M059J (cell line): ENCODE results near the gene PIP4K2A. TPM values are rescaled to one million over a fixed set of nuclear protein-coding genes. Genes with fewer than 3 reads are reported as not detected.

Source experiments
- total RNA-seq: library from RNA; depleted of rRNA; stranded (reverse); fragments of >200 nt; shearing (Covaris generic); gene quantifications from 2 replicates; pipeline ENCODE4 v1.2.3, GENCODE V29; 2014; rRNA removed

Gene PIP4K2A
- total RNA-seq, 1 experiment from 2014 or later, result 26.6 TPM

Other genes with a start within 250 kb of the PIP4K2A start
- gene ARMC3, start 213.5 kb upstream of the PIP4K2A start, total RNA-seq, result 0.10 TPM in 1 of 2 replicates, not detected in the other